ENCODE data around the gene ZBTB45.

GRCh38 chr19:58553799-58554493 lies 34.3 kb upstream of the ZBTB45 start:
- no peak for TF ChIP-seq CTCF (conservative IDR thresholded peaks at IDR 0.05; ENCODE audit: low read length)
- no peak for TF ChIP-seq EZH2phosphoT487 (IDR thresholded peaks at IDR 0.05; ENCODE audit: borderline replicate concordance, low read depth, low read length)
